ENCODE results near the gene RAVER1. TPM values are rescaled to one million over a fixed set of nuclear protein-coding genes. Genes with fewer than 3 reads are reported as not detected.

RAVER1 gene
- total and polyA plus RNA-seq, 9 of the 15 experiments (the other 6 are each of a cell fraction or from before 2014, with no cell fraction given) = 0.06 to 113 (median 7.0) TPM

DNA sequence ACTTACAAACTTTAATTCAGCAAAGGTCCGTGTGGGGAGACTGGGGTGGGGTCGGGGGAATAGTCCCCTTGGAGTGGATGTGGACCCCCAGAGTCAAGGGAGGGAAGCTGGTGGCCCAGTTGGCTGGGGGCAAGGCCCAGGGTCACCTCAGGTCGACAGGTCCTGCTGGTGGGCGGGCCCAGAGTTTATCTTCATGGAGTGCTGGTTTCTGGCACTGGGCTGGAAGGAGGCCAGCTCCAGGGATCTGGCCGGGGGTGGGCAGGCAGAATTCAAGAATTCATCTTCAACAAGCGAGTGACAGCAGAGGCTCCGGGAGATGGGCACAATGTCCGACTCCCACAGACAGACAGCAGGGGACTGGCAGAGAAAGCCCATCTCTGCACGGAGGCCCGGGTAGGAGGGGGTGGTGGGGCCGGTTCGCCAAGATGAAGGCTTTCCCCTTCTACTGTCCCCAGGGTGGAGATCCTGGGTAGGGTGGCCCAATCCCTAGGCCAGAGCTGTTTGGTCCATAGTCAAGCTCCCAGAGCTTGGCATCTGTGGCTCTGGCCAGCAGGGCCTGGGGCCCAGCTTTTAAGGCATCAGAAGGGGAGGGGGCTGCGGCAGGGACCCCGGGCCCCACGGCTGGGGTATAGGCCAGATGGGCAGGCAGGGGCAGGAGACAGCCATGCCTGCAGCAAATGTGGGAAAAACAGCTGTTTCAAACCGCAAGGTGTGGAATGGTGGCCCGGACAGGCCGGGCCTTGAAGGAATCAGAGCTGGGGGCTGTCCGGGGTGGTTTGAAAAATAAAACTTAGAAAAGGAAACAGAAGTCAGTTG lies 16.9 kb downstream of the RAVER1 start:
- BruUV-seq (replicated peaks) = TSS peak; percentile 53
- FAIRE-seq = peak; percentile 59
- Histone ChIP-seq H3K4me1 (replicated peaks in 1 of 2; ENCODE audit: control insufficient read depth in 2 of 2, insufficient read depth in 2 of 2, low read length in 2 of 2) (peaks cover 16 to 50% of the 10 kb centered on the region in 2 experiments), H3K4me3 (peak overlapping the region; percentile 82), H3K9me1 (ENCODE audit: control insufficient read depth, insufficient read depth, low read length) (no peaks in the 10 kb centered on the region), H3K9ac (ENCODE audit: insufficient read depth in 1 of 2, low read depth in 2 of 2, low read length in 2 of 2) (peak overlapping the region; percentile 74 to 96; a peak in 3 of 4 replicates), H2AFZ (ENCODE audit: low read depth, low read length) (peak overlapping the region; percentile 92; the same call in 1 of the 2 replicates), H3K9me3 (replicated peaks; ENCODE audit: control insufficient read depth, insufficient read depth, low read depth, low read length) (no peaks in the 10 kb centered on the region), H3K27me3 (ENCODE audit: control insufficient read depth in 2 of 2, insufficient read depth in 2 of 2, low read length in 2 of 2) (no peaks in the 10 kb centered on the region), H3K36me3 (ENCODE audit: control insufficient read depth, insufficient read depth, low read length) (peaks cover 65% of the 10 kb centered on the region; the same call in 2 of the 3 replicates), H3K27ac (ENCODE audit: extremely low read depth, low read depth, low read length) (peak overlapping the region; percentile 73), H3K4me2 (ENCODE audit: insufficient read depth, low read length) (peak overlapping the region; percentile 99), H3K79me2 (ENCODE audit: control insufficient read depth, insufficient read depth, low read length) (peaks cover 23% of the 10 kb centered on the region), H4K20me1 (replicated peaks; ENCODE audit: control insufficient read depth, insufficient read depth, low read length) (0 out of 2 replicates have a peak, but pooled peaks cover 8% of the 10 kb centered on the region)
- ATAC-seq = peak; percentile 79
- TF ChIP-seq POLR2AphosphoS2 (IDR thresholded peaks at IDR 0.05; ENCODE audit: low read length) (peak; percentile 5; the same call in 1 of the 2 replicates), NR2C2 (CRISPR knock-in tag; IDR thresholded peaks at IDR 0.05) (no peak), NR2C2 (tag; IDR thresholded peaks at IDR 0.05) (0 out of 2 replicates have a peak, but pooled peaks have one; percentile 12), HDAC8 (tag; IDR thresholded peaks at IDR 0.05) (no peak), ARID2 (IDR thresholded peaks at IDR 0.05) (no peak), POLR2A (conservative IDR thresholded peaks at IDR 0.05) (peak; percentile 33; the same call in 1 of the 2 replicates), NR2C1 (IDR thresholded peaks at IDR 0.05) (0 out of 2 replicates have a peak, but pooled peaks have one; percentile 5), NR2C1 (tag; IDR thresholded peaks at IDR 0.05) (no peak), SUPT5H (IDR thresholded peaks at IDR 0.05) (0 out of 2 replicates have a peak, but pooled peaks have one; percentile 7), GTF2A2 (tag; IDR thresholded peaks at IDR 0.05) (no peak), NFIC (IDR thresholded peaks at IDR 0.05) (peak; percentile 92), EGR1 (conservative IDR thresholded peaks at IDR 0.05) (peak; percentile 27; the same call in 1 of the 2 replicates), ZNF75A (CRISPR knock-in tag; IDR thresholded peaks at IDR 0.05) (no peak)
- TF ChIP-seq, protein P1, sequence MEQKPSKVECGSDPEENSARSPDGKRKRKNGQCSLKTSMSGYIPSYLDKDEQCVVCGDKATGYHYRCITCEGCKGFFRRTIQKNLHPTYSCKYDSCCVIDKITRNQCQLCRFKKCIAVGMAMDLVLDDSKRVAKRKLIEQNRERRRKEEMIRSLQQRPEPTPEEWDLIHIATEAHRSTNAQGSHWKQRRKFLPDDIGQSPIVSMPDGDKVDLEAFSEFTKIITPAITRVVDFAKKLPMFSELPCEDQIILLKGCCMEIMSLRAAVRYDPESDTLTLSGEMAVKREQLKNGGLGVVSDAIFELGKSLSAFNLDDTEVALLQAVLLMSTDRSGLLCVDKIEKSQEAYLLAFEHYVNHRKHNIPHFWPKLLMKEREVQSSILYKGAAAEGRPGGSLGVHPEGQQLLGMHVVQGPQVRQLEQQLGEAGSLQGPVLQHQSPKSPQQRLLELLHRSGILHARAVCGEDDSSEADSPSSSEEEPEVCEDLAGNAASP (IDR thresholded peaks at IDR 0.05) = peak; percentile 92
- ChIA-PET CTCF (ENCODE audit: low intra/inter-chr PET ratio) (no interaction called here), POLR2A (interaction anchor here (0.7 to 3.3 kb wide), 8 partner anchors 9 to 46 kb away, joined by 3 to 19 read pairs (median 6); partner anchors contain the start of genes ICAM1 and RAVER1)
- WGBS (ENCODE audit: insufficient coverage, low coverage, missing lambda C conversion rate) = 51% methylated on average over 17 of the region's 19 CpGs
- in situ Hi-C loops (cut with MboI) = no loop called here
- intact Hi-C loops (cut with micrococcal nuclease) = loop anchor here (1.0 kb wide), 1 partner anchor 16 kb away; no protein-coding TSS in a partner anchor
- peak in 2 of 4 experiments; percentile 70 to 84 for DNase-seq (ENCODE audit: extremely low read depth in 1 of 4, low spot score in 3 of 4)

All from K562 (cell line).